ENCODE results near the gene RASSF1.

The RASSF1 gene

DNA sequence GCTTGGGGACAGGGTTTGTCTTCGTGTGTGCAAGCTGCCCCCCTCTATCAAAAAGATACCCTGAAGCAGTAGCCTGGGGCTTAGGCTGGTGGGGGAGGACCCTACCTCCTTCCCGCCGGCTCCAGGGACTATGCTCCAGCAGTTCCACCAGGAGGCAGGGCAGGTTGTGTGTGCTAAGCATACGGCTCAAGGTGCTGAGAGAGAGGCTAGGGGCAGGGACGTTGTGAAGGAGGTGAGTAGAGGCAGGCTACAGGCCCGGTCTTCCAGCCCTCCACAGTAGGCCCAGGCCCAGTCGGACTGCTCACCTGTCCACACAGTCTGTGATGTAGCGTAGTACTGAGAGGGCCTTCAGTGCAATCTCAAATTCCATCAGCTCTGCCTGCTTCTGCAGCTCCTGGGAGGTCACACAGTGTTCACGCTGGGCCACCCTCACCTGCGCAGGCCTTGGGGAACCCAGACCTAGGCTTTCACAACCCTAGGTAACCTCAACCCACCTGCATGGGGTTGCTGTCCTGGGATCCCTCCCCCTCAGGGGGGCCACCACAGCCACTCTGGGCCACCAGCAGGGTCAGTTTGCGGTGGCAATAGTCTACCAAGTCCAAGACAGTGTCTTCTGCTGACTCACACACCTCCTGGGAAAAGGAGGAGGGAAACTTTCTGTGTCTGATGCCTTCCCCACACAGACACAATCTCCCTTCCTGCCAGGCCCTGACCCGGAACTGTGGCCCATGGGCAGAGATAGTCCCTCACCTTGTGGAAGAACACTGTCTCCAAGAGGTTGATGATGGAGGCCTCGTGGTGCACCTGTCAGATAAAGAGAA, 2.4 kb upstream of the RASSF1 start:
- peak; percentile 48 for DNase-seq (ENCODE audit: low read depth, low spot score)

DNA sequence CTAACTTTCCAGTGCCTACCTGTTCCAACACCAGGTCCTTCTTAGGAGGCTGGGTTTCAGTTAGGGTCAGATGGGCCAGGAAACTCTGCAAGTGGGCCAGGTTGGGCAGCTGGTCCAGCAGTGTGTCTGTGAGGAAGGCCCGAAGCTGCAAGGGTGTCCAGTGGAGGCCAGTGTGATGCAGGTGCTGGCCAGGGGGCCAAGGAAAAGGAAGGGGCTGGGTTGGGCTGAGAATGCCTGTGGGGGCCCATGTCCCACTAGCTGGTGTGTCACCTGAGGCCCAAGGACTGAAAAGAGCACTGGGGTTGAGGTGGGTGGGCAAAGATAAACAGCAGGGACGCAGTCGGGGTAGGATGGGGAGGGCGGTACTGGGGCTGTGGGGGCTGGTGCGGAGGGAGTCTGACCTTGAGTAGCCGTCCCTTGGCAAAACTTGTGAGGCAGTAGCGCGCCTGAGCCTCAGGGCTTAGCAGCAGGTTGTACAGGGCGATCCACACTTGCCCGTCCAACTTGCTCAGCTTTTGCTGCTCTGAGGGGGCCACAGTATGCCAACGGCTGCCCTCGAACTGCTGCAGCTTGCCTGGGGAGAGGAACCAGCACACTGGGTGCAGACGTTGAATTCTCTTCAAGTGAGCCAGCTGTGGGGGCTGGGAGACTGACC, 1.5 kb upstream of the RASSF1 start:
- no peak for DNase-seq (ENCODE audit: low read depth, low spot score)

DNA sequence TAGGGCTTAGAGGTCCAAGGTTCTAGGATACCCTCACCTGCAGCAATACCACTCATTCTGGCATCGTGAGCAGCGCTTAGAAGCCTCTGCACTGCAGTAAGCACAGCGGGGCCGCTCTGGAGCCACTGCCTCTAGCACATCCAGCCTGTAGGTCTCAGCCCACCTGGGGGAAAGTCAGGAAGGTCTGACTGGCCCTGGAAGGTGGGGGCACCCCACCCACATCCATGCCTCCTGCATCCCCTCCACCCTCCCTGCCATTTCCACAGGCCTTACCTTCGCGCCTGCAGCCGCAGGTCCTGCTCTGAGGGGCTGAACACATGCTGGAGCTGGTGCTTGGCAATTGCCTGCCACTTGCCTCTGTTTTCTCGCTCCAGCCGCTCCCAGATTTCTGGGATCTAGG, 901 bp upstream of the RASSF1 start:
- DNase-seq (ENCODE audit: low read depth, low spot score) = no peak

DNA sequence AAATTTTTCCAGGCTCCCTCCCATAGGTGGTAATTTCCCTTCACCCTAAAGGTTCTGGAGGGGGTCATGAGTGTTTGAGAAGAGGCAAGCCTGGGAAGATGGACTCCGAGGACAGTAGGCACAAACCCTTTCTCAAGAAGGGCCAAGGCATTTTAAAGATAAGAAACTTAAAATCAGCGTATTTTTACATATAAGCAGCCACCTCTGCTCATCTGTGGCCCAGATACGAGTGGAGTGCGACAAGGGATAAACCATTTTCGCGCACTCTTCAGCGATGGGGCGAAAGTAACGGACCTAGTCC, 539 bp downstream of the RASSF1 start:
- no peak for DNase-seq (ENCODE audit: low read depth, low spot score)

DNA sequence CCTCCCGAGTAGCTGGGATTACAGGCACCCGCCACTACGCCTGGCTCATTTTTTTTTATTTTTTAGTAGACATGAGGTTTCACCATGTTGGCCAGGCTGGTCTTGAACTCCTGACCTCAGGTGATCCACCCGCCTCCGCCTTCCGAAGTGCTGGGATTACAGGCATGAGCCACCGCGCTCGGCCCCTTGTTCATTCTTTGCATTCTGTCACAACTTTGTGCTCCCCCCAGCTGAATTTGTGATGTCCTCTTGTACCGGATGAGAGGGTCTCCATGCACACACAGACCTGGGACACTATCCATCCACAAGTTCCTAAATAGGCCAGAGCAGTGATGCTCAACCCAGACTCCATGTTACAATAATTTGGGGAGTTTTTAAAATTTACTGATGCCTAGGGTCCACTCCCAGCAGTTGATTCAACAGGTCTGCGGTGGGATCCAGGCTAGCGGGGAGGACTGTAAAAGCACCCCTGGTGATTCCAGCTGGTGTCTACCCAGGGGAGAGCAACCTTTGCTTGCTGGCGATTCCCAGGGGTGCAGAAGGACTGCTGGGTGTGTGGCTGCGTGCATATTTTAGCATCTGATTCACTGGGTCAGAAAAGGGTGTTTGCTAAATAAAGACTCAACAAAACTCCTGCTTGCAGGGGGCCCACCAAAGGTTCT, 1.0 kb downstream of the RASSF1 start:
- no peak for DNase-seq (ENCODE audit: low read depth, low spot score)

DNA sequence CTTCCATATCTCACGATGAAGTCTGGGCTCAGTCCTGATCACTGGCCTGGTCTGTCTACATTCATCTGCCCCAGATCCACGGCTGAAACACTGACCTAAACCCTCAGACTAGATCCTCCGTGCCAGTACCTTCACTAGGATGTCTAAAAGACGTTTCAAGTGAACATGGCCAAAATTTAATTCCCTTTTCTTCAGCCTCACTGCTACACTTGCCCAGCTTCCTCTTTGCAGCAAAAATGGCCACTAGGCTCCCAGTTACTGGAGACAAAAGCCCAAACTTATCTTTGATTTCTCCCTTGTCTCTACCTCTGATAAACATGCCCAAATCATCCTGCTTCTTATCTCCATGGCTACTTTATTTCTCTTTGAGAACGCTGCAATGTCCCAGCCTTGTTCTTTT, 1.7 kb downstream of the RASSF1 start:
- no peak for DNase-seq (ENCODE audit: low read depth, low spot score)

DNA sequence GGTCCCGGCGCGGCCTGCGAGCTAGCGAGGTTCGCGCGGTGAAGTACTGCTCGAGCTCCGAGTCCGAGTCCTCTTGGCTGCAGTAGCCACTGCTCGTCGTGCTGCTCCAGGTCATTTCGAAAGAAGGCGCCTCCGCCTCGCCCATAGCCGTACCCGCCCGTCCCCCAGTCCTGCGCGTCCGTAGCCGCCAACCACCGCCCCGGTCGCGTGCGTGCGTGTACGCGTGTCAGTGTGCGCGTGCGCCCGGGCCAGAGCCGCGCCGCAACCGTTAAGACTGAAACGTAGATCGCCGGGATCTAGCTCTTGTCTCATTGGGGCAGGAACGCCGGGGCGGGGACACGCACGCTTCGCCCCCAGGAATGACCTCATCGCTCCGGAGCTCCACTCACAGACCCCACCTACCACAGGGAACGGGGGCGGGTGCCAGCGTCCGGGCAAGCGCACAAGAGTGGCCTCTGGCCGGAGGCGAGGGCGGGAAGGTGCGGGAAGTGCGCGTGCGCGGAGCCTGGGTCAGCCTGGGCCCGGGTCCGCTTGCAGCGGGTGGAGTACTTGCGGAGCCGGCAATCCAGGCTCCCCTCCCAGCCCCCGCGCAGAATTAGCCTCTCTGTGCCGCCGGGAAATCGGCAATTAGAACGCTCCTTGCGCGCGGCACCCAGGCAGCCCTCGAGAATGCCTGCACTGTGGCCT, 3.3 kb downstream of the RASSF1 start:
- DNase-seq (ENCODE audit: low read depth, low spot score) = peak; percentile 100

DNA sequence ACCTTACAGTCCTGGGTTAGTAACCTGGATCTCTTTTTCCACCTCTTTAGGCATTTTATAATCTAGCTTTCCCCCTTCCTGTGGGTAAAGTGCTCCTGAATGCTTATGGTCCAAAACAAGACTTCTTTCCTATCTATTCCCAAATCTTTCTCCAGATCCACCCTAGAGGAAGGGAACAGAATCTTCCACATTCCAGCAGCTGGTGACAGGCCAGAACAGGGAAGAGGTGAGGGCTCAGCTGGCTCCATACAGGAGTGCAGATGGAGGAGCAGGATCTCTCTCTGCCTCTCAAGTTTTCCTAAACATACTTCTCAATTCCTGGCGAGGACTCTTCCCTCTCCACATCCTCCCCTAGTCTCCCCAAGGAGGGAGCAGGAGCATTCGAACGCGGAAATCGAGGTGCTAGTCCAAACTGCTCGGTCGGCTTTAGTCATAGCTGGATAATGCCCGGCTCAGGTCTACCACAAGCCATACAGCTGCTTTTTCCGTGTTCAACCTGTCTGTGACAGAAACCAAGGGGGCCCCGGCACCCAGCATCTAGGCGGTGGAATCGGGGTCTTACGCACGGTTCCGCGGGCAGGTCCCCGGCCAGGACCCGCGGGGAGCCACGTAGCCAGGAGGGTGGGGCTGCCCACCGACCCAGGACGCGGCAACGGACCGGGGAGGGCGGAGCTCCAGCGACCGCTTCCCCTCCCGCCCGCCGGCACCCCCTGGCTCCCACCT, 4.0 kb downstream of the RASSF1 start:
- DNase-seq (ENCODE audit: low read depth, low spot score) = peak; percentile 48

DNA sequence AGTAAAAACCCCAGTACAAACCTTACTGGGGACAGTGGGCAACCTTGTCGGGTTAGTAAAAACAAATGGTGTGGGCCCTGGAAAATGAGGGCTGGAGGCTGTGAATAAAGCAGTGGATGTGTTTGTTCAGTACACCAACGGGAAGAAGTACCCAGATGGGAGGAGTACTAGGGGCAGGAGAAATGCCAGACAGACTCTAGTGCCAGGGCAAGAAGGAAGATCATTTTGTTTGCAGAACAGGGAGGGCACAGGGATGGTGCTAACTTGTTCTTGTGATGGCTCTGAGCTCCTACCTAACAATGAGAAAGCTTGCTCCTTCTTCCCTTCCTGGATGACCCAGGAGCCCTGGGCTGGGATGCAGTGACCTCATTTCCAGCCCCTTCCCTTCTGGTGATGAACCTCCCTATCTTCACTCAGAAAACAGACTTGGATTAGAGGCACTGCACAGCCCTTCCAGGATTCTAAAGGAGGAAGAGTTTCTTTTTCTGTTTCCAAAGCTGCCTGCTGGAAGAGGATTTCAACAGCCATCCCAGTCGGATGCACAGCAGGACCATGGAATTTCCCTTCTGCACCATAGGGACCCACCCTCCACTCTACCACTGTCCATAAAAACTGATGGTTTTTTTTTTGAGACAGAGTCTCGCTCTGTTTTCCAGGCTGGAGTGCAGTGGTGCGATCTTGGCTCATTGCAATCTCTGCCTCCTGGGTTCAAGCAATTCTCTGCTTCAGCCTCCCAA, 6.1 kb downstream of the RASSF1 start:
- DNase-seq (ENCODE audit: low read depth, low spot score) = no peak

DNA sequence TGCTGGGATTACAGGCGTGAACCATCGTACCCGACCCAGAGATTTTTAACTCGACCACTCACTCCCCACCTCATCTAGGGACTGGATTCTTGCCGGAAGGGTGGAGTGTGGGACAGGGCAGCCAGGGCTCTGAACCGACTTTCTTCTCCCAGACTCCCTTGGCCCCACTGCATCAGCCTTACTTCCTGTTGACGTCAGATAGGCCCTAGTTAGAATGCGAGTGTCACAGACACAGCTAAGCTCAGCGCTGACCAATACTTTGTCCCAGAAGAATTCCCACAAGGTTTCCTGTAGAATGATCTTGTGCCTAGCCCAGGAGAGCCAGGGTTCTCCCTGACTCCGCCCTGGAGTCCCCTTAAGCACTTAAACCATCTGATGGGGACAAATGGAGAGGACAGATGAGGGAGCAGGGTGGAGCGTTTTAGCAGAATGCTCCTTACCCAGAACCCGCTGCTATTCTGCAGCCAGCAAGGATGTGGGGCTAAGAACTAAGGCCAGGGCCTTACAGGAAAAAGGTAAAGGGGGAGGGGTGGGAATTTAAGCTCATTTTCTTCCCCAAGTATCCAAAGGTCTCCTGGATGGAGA, 6.8 kb downstream of the RASSF1 start:
- DNase-seq (ENCODE audit: low read depth, low spot score) = no peak

DNA sequence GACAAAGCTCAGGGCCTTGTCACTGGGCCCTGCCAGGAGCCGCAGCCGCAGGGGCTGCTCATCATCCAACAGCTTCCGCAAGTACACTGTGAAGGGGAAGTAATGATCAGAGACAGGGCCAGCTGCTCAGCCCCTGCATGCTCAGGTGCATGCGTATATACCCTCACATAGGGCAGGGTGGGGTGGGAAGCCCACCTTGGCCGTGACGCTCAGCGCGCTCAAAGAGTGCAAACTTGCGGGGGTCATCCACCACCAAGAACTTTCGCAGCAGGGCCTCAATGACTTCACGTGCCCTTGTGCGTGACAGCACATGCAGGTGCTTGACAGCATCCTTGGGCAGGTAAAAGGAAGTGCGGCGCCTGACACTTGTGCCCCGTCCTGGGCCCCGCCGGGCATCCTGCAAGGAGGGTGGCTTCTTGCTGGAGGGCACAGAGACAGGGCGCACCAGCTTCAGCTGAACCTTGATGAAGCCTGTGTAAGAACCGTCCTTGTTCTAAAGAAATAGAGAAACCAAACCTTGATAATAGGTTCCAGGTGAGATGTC, 9.2 kb downstream of the RASSF1 start:
- no peak for DNase-seq (ENCODE audit: low read depth, low spot score)

DNA sequence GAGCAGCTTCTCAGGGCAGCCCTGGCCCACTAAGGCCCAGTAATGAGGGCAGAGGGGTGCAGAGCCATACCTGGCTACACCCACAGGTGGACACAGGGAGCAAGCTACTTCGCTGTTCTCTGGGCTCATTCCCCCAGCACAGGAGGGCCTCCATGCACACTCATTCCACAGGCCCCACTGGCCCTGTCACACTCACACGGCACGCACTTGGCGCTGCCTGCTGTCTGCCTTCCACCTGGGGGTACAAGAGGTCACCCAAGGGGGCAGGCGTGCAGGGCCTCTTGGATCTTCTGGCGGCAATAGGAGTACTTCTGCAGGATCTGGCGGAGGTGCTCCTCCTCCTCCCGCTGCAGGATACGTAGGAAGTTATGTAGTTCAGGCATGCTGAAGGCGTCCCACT, 10.3 kb downstream of the RASSF1 start:
- DNase-seq (ENCODE audit: low read depth, low spot score) = no peak

DNA sequence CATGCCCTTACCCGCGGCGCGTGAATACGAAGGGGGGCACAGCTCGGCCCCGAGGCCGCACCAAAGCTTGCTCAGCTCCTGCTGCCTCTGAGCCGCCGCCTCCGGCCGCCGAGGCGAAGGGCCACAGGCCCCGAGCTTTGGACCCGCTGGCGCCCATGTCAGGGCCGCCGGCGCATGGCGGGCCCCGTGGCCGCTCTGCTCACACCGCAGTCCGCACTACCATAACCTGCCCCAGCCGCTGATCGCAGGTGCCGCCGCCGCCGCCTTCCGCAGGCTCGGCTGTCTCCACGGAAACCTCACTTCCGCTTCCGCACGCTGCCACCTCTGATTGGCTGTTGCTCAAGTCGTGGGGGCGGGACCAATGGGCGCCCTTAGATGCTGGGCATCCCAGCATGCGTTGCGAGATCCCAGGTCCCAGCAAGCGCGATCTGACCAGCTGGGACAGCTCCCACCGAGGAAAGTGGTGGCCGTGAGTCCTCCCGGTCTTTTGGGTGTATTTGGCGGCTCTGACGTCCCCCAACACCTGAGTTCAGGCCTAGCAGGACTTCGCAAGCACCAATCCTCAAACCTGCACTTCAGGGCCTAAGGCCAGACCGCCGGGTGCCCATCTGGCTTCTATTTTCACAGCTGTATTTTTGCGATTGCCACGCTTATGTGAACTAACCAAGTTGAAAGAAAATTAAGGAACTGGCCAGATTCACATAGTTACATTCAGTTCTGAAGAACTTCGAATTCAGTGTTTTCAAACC, 12.5 kb downstream of the RASSF1 start, which contains the start of gene TUSC2:
TSS of gene TUSC2 (minus strand) at position 281 of the 749 bp plus-strand sequence. CDS start at position 157, 124 bp downstream.
- peak; percentile 97 for DNase-seq (ENCODE audit: low read depth, low spot score)

DNA sequence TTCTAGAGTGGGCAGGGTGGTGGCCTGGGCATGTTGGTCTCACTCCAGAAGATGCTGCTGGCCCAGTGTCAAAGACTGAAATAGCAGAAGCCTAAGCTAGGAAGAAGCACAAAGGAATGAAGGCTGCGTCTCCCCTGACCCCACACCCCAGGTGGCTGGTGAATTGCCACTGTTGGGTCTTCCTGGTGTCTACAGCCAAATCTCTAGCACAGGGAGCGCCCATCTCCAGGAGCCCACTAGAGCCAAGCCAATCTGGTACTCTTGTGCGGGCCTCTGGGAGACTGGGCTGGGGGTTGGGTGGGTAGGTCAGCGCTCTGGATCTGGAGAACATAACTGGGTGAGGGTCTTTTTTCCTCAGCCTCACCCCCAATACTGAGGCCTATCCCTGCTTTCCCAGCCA, 13.5 kb downstream of the RASSF1 start:
- DNase-seq (ENCODE audit: low read depth, low spot score) = no peak

DNA sequence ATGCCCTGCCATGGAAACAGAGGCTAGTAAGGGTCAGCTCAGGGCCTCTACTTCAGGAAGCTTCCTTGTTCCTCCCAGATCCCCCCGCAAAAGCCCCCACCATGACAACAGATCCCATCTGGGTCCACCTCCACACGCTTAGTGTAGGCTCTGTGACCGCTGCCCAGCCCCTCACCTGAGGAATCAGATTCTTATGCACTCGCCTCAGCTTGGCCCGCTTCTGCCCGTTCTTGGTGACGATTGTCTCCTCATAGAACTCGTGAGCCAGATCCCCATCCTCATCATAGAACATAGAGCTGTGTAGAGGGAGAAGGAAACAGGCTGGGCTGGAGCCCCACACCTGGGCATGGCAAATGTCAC, 14.5 kb downstream of the RASSF1 start:
- no peak for DNase-seq (ENCODE audit: low read depth, low spot score)

DNA sequence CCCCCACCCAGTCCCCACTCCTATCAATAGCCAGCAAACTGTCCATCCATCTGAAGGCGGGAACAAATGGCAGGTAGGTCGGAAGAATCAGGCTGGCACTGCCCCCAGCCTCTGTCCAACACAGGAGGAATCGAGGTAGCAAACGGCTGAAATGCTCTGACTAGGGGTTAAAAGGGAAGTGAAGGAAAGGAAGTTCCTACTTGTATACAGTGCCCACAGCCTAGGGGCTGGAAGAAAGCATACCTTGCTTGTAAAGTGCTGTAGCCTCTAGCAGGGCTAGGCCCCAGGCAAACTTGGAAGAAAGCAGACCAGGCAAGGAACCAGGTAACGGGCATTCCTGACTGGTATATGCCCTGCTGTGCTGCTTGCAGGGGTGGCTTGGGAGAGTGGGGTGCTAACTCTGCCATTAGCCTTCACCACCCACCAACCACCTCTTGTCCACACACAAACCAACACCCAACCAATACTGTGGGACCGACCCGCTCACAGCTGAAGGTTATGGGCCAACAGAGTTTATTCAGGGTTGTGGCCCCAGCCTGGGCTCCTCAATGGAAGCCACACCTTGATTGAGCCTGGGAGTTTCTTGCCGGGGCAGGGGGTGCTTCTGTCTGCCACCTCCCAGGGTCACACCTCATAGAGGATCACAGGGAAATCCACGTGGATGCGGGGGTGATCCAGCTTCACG, 15.0 kb downstream of the RASSF1 start:
- no peak for DNase-seq (ENCODE audit: low read depth, low spot score)

DNA sequence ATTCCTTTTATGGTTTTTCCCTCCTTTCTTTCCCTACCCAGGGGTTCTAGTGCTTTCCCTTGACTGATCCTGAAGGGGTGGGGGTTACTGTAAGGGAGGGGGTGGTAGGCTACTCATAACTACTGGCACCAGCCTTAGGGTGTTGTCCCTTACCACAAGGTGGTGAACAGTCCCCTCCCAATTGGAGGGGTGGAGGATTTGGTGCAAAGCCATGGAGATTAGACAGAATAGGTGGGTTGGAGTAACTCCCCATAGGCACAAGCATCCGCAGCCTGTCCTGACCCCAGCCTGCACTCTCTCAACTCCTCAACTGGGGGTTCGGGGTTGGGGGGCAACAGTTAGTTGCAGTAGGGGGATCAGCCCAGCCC, 15.5 kb downstream of the RASSF1 start:
- no peak for DNase-seq (ENCODE audit: low read depth, low spot score)

DNA sequence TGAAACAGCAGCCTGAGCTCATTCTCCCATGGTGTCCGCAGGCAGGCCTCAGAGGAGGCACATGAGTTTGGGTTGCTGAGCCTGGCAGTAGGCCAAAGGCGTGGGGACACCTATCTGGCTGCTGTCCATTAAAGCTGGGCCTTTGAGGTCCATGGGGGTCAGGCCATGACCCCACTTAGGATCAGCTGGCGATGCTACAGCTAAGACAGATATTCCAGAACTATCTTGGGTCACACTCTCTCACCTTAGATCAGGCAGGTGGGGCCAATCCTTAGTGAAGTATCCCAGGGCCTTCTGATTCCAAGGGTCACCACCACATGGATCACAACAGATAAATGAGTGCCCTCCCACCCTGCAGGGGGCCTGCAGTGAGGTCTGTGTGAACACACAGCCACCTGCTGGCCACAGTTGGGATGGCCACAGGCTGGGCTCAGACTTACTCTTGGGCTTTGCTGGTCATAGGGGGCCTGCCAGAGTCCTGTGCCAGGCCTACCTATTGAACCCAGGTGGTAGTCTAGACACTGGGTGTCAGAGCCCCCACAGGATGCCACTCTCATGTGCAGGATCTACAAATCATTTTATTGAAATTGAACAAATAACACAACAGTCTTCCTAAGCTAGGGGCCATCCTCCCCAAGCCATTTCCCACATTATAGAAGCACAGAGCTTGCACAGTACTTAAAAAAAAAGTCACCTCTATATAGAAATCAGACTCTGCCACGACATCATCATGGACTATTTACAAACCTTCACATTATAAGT, 16.1 kb downstream of the RASSF1 start:
- DNase-seq (ENCODE audit: low read depth, low spot score) = peak; percentile 87

Data from ELF-1 (cell line).